Stomach smooth muscle (tissue), 2 donors: ENCODE measurements around the gene INTS11.

Experiments used
- H3K27ac ChIP-seq: one replicate; pipeline ENCODE4 v1.7.0; 2013; ENCODE audit warnings: mild to moderate bottlenecking, low read length, inconsistent platforms
- H3K27me3 ChIP-seq, 2 donors: one replicate each; pipeline ENCODE4 v1.7.0; 2013; ENCODE audit warnings: low read length in 2 of 2; ENCODE audit not compliant: insufficient read depth in 2 of 2, control insufficient read depth in 1 of 2
- H3K36me3 ChIP-seq, 2 donors: one replicate each; pipeline ENCODE4 v1.7.0; 2013; ENCODE audit warnings: low read length in 2 of 2; ENCODE audit not compliant: control insufficient read depth in 2 of 2, insufficient read depth in 2 of 2
- H3K4me1 ChIP-seq: one replicate; pipeline ENCODE4 v1.7.0; 2013; ENCODE audit warnings: low read length; ENCODE audit not compliant: control insufficient read depth, insufficient read depth
- H3K4me3 ChIP-seq, 2 donors: one replicate each; pipeline ENCODE4 v1.7.0; 2013; ENCODE audit warnings: low read length in 2 of 2
- H3K9ac ChIP-seq, 2 donors: one replicate each; pipeline ENCODE4 v1.7.0; 2013; ENCODE audit warnings: low read length in 2 of 2, mild to moderate bottlenecking in 1 of 2
- H3K9me3 ChIP-seq, 2 donors: one replicate each; pipeline ENCODE4 v1.7.0; 2013; ENCODE audit warnings: low read length in 2 of 2; ENCODE audit not compliant: control insufficient read depth in 2 of 2
- donor health status: healthy.
- donor health status: Pancreatic carcinoma.

The INTS11 gene

DNA sequence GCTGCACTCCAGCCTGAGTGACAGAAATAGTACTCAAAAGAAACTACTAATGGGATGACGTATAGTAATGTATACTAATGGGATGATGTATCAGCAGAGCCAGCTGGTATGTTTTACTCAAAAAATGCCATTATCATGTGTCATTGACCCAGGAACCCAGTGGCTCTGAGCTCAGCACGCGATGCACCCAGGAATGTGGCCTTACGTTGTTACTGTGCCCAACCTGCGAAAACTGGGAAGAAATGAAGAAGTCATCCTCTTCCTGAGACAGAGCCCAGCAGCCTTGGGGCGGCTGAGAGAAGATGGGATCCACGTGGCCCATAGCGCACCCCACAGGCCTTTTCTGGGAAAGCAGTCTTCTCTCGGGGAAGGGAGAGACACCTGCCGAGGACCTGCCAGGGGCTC is 59.6 kb downstream of the INTS11 start:
- H3K4me1 ChIP-seq, result peaks cover 9% of the 10 kb centered on the region
- no peak overlapping the region for H3K4me3 ChIP-seq
- no peaks in the 10 kb centered on the region for H3K9me3 ChIP-seq
- no peak overlapping the region for H3K27ac ChIP-seq
- H3K36me3 ChIP-seq, result peaks cover 38 to 42% of the 10 kb centered on the region in 2 donors
- no peaks in the 10 kb centered on the region for H3K27me3 ChIP-seq
- H3K9ac ChIP-seq, result no peak overlapping the region

DNA sequence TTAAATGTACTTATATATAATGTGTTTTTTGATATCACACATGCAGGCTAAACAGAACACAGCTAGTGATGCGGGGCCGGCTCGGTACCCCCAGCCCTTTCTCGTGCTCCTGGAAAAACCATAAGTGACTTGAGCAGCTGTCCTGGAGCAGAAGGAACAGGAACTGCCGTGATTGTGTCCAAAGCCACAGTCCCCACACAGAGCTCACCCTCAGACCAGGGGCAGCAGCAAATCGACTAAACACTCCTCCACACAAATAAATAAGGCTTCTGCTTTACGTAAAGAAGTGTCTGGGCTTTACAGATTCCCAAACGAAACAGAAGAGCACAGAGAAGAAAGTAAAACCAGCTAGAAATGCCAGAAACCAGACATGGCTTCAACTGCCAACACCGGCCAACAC is 60.4 kb downstream of the INTS11 start:
- Histone ChIP-seq H3K36me3 (peaks cover 46% of the 10 kb centered on the region in 2 donors), H3K9ac (no peak overlapping the region), H3K4me1 (peaks cover 7% of the 10 kb centered on the region), H3K27me3 (no peaks in the 10 kb centered on the region), H3K4me3 (no peak overlapping the region), H3K9me3 (no peaks in the 10 kb centered on the region), H3K27ac (no peak overlapping the region)

DNA sequence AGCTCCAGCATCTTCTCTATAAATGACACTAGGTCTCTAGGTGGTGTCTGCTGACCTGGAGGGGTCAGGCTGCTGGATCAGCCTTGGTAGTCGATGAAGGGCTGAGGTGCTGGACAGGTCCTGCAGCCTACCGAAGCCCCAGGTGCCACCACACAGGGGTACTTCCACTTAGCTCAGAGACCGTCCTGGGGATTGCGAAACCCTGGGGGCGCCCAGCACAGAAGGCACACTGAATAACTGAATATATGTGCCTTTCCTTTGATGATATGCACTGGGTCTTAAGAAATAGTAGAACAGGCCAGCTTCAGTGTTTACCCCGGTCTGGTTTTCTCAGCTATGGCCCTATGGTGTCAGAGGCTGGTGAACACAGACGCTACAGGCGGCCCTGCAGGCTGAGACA is 61.7 kb downstream of the INTS11 start:
- Histone ChIP-seq H3K9ac (no peak overlapping the region), H3K4me1 (peaks cover 7% of the 10 kb centered on the region), H3K36me3 (peaks cover 44 to 49% of the 10 kb centered on the region in 2 donors), H3K4me3 (no peak overlapping the region), H3K27ac (no peak overlapping the region), H3K9me3 (no peaks in the 10 kb centered on the region), H3K27me3 (no peaks in the 10 kb centered on the region)

DNA sequence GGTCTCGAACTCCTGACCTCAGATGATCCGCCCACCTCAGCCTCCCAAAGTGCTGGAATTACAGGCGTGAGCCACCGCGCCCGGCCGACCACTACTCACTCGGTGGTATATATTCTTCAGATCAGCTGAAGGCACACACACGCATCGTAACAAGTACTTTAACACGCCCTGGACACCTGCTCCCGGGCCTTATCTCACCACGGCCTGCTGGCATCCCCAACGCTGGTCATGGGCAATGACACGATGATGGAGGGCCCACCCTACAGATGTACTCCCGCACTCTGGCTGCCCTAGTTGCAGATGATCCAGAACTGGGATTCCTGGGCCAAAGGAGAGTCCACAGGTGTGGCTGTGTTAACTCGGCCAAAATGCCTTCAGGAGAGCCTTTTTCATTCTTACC is 62.4 kb downstream of the INTS11 start:
- H3K9ac ChIP-seq, result no peak overlapping the region
- H3K4me3 ChIP-seq, result no peak overlapping the region
- no peak overlapping the region for H3K27ac ChIP-seq
- peaks cover 41 to 43% of the 10 kb centered on the region in 2 donors for H3K36me3 ChIP-seq
- no peaks in the 10 kb centered on the region for H3K9me3 ChIP-seq
- peaks cover 7% of the 10 kb centered on the region for H3K4me1 ChIP-seq
- H3K27me3 ChIP-seq, result no peaks in the 10 kb centered on the region
